GM23338 (cell line): ENCODE measurements around the gene CNTNAP5. TPM values are rescaled to one million over a fixed set of nuclear protein-coding genes. Genes with fewer than 3 reads are reported as not detected.

ENCODE experiments used
- ATAC-seq: fragments of 200-7000 bp; cut with Tn5 transposase; 3 replicates; pipeline ENCODE4 v1.9.1; 2020
- DNase-seq: peaks from one replicate; pipeline ENCODE4 v3.0.0-alpha.2; 2015; ENCODE audit warnings: low spot score
- H2AFZ ChIP-seq: fragments of 200-600 bp; sonication (generic); 2 replicates; pipeline ENCODE4 v1.8.0; 2016; ENCODE audit warnings: antibody characterized with exemption, mild to moderate bottlenecking, moderate library complexity
- H3F3A ChIP-seq: fragments of 200-600 bp; sonication (generic); replicated peaks from 2 replicates; pipeline ENCODE4 v1.8.0; 2017; ENCODE audit warnings: antibody characterized with exemption, mixed run types, low read depth
- H3K27ac ChIP-seq: fragments of 200-600 bp; sonication (generic); 2 replicates; pipeline ENCODE4 v1.6.1; 2016; ENCODE audit warnings: low read depth
- H3K27me3 ChIP-seq: fragments of 200-600 bp; sonication (generic); 2 replicates; pipeline ENCODE4 v1.8.0; 2016; ENCODE audit warnings: mild to moderate bottlenecking, mixed run types, moderate library complexity; ENCODE audit not compliant: insufficient read depth
- H3K36me3 ChIP-seq: fragments of 200-600 bp; sonication (generic); 2 replicates; pipeline ENCODE4 v1.8.0; 2016; ENCODE audit warnings: mild to moderate bottlenecking; ENCODE audit not compliant: insufficient read depth
- H3K4me1 ChIP-seq: fragments of 200-600 bp; sonication (generic); 2 replicates; pipeline ENCODE4 v1.8.0; 2016; ENCODE audit warnings: mild to moderate bottlenecking, moderate library complexity; ENCODE audit not compliant: insufficient read depth
- H3K4me2 ChIP-seq: fragments of 200-600 bp; sonication (generic); 2 replicates; pipeline ENCODE4 v1.7.1; 2017; ENCODE audit warnings: mixed run types
- H3K4me3 ChIP-seq: fragments of 200-600 bp; sonication (generic); 2 replicates; pipeline ENCODE4 v1.6.1; 2016; ENCODE audit warnings: mixed run types
- H3K79me2 ChIP-seq: fragments of 200-600 bp; sonication (generic); replicated peaks from 2 replicates; pipeline ENCODE4 v1.8.0; 2017; ENCODE audit warnings: mild to moderate bottlenecking; ENCODE audit not compliant: insufficient read depth
- H3K9me2 ChIP-seq: fragments of 200-600 bp; sonication (generic); 2 replicates; pipeline ENCODE4 v1.8.0; 2017; ENCODE audit not compliant: insufficient read depth
- H4K20me1 ChIP-seq: fragments of 200-600 bp; sonication (generic); replicated peaks from 2 replicates; pipeline ENCODE4 v1.8.0; 2017; ENCODE audit warnings: mild to moderate bottlenecking; ENCODE audit not compliant: insufficient read depth
- H3K27ac Mint-ChIP-seq: 2 replicates; pipeline ENCODE4 v1.8.0; 2020; ENCODE audit warnings: inconsistent platforms, mild to moderate bottlenecking, moderate library complexity, mixed read lengths
- H3K27me3 Mint-ChIP-seq: 3 replicates; pipeline ENCODE4 v1.8.0; 2022; ENCODE audit warnings: low read depth, mild to moderate bottlenecking, moderate library complexity, mixed read lengths, inconsistent platforms; ENCODE audit not compliant: insufficient read depth, poor library complexity
- H3K36me3 Mint-ChIP-seq: 3 replicates; pipeline ENCODE4 v1.8.0; 2021; ENCODE audit warnings: low read depth, mild to moderate bottlenecking, inconsistent platforms, moderate library complexity, mixed read lengths
- H3K4me1 Mint-ChIP-seq: 3 replicates; pipeline ENCODE4 v1.8.0; 2020; ENCODE audit warnings: mild to moderate bottlenecking, inconsistent platforms, mixed read lengths
- H3K4me3 Mint-ChIP-seq: 3 replicates; pipeline ENCODE4 v1.8.0; 2021; ENCODE audit warnings: moderate library complexity, mild to moderate bottlenecking, inconsistent platforms, mixed read lengths
- H3K9me3 Mint-ChIP-seq: 3 replicates; pipeline ENCODE4 v1.8.0; 2020; ENCODE audit warnings: moderate library complexity, mild to moderate bottlenecking, inconsistent platforms, mixed read lengths
- CREB1 ChIP-seq: fragments of 250-450 bp; sonication (Bioruptor Pico); IDR thresholded peaks from 2 replicates; pipeline ENCODE4 v1.5.0; 2020; ENCODE audit warnings: low read depth, mild to moderate bottlenecking, moderate library complexity
- CTCF ChIP-seq, 2 experiments: fragments of 200-600 bp in 1 of 2; sonication (generic) in 1 of 2; conservative IDR thresholded peaks; 2 replicates each; pipeline versions ENCODE4 v1.5.1 to v1.6.1; 2016 to 2017; ENCODE audit warnings: antibody characterized with exemption in 2 of 2, low read depth in 2 of 2, mild to moderate bottlenecking in 2 of 2, moderate library complexity in 1 of 2
- ETS1 ChIP-seq: IDR thresholded peaks from 2 replicates; pipeline ENCODE4 v1.6.1; 2016; ENCODE audit warnings: antibody characterized with exemption
- EZH2phosphoT487 ChIP-seq: fragments of 200-600 bp; sonication (generic); IDR thresholded peaks from one replicate; pipeline ENCODE4 v1.8.1; 2018; ENCODE audit warnings: antibody characterized with exemption; ENCODE audit not compliant: unreplicated experiment
- JUNB ChIP-seq: IDR thresholded peaks from one replicate; pipeline ENCODE4 v1.6.1; 2016; ENCODE audit warnings: antibody characterized with exemption; ENCODE audit not compliant: unreplicated experiment
- NANOG ChIP-seq: IDR thresholded peaks from 2 replicates; pipeline ENCODE4 v1.6.1; 2016; ENCODE audit warnings: antibody characterized with exemption, borderline replicate concordance
- POLR2AphosphoS5 ChIP-seq: IDR thresholded peaks from 2 replicates; pipeline ENCODE4 v1.6.1; 2016; ENCODE audit warnings: antibody characterized with exemption, low read depth
- REST ChIP-seq: IDR thresholded peaks from one replicate; pipeline ENCODE4 v1.6.1; 2018; ENCODE audit warnings: antibody characterized with exemption; ENCODE audit not compliant: unreplicated experiment
- STAT1 ChIP-seq: IDR thresholded peaks from one replicate; pipeline ENCODE4 v1.6.1; 2016; ENCODE audit warnings: antibody characterized with exemption; ENCODE audit not compliant: unreplicated experiment
- ZNF114 ChIP-seq: fragments of 250-450 bp; sonication (Bioruptor Pico); IDR thresholded peaks from 2 replicates; pipeline ENCODE4 v1.5.0; 2020; ENCODE audit warnings: mild to moderate bottlenecking, moderate library complexity
- ZNF331 ChIP-seq: fragments of 250-450 bp; sonication (Bioruptor Pico); IDR thresholded peaks from 2 replicates; pipeline ENCODE4 v1.5.0; 2020; ENCODE audit warnings: low read depth, mild to moderate bottlenecking, moderate library complexity
- ZNF462 ChIP-seq: fragments of 250-450 bp; sonication (Bioruptor Pico); IDR thresholded peaks from 2 replicates; pipeline ENCODE4 v1.5.0; 2020; ENCODE audit warnings: mild to moderate bottlenecking, moderate library complexity
- polyA plus RNA-seq: library from polyadenylated mRNA; unstranded; fragments of >200 nt; fragmentation: Nextera tagmentation; extraction: Ambion mirVana; gene quantifications from 2 replicates; pipeline ENCODE4 v1.2.1, GENCODE V29; 2016
- total RNA-seq: library from RNA; depleted of rRNA; stranded (reverse); fragments of >200 nt; shearing (Covaris generic); gene quantifications from 2 replicates; pipeline ENCODE4 v1.2.3, GENCODE V29; 2014

CNTNAP5 gene
- total and polyA plus RNA-seq, 2 experiments from 2014 or later = 0.49 to 0.50 TPM

GRCh38 chr2:124264551-124265091, 239.5 kb downstream of the CNTNAP5 start (continued):
- TF ChIP-seq NANOG (no peak), JUNB (no peak), CREB1 (CRISPR knock-in tag) (no peak), STAT1 (no peak)

GRCh38 chr2:124267794-124268193, 242.7 kb downstream of the CNTNAP5 start:
- Histone ChIP-seq H3K36me3 (no peaks in the 10 kb centered on the region), H2AFZ (peak overlapping the region; percentile 83; the same call in 1 of the 2 replicates), H3K4me3 (no peak overlapping the region), H3K27ac (no peak overlapping the region), H4K20me1 (no peaks in the 10 kb centered on the region), H3K9me2 (0 out of 2 replicates have a peak, but pooled peaks cover under 1% of the 10 kb centered on the region), H3K4me2 (no peak overlapping the region), H3K79me2 (no peaks in the 10 kb centered on the region), H3K27me3 (no peaks in the 10 kb centered on the region), H3F3A (no peaks in the 10 kb centered on the region), H3K4me1 (no peaks in the 10 kb centered on the region)
- H3K27ac Mint-ChIP-seq = no peak overlapping the region; the same call in 1 of the 2 replicates
- no peak overlapping the region for H3K4me3 Mint-ChIP-seq
- TF ChIP-seq STAT1 = no peak
- TF ChIP-seq POLR2AphosphoS5 = no peak
- TF ChIP-seq REST = no peak
- no peak for TF ChIP-seq JUNB
- TF ChIP-seq ZNF114 = no peak
- no peak for TF ChIP-seq ZNF331 (CRISPR knock-in tag)
- TF ChIP-seq EZH2phosphoT487 = no peak
- no peak for TF ChIP-seq CREB1 (CRISPR knock-in tag)
- TF ChIP-seq ZNF462 (CRISPR knock-in tag) = no peak
- no peak for TF ChIP-seq CTCF (conservative IDR thresholded peaks at IDR 0.05; ENCODE audit: low read depth in 2 of 2)
- no peak for TF ChIP-seq ETS1
- TF ChIP-seq NANOG = no peak
- DNase-seq (no peak), ATAC-seq (no peak)
- no peaks in the 10 kb centered on the region for H3K9me3 Mint-ChIP-seq
- no peaks in the 10 kb centered on the region for H3K36me3 Mint-ChIP-seq
- H3K27me3 Mint-ChIP-seq = no peaks in the 10 kb centered on the region
- peaks cover 4% of the 10 kb centered on the region; the same call in 2 of the 3 replicates for H3K4me1 Mint-ChIP-seq
